ENCODE results near the gene TFCP2L1.
A peak's percentile ranks its signal among the peaks of the same experiment; 100 is the strongest.

TFCP2L1 gene

DNA sequence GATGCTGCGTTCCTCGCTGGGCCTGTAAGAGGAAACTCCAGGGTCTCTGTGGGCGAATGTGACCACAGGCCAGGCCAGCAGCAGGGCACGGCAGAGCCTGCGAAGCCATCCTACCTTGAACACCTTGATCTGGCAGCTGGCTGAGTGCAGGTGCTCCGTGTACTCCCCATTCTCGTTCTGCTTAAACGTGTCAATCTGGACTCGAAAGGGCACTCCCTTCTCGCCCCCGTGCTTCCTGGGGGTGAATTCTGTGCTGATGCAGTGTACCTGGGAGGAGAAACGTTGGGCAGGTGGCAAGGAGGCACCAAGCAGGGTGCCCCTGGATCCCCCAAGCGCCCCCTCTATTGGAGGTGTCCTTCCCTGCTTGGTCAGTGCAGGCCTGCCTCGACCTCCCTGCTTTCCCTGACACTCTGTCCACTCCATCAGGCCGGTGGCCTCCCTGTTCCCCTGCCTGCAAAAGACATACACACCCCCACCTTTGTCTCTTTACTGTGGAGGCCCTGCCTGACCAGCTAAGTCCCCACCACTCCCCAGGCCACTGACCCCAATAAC lies 38.2 kb downstream of the TFCP2L1 start:
- no peak for TF ChIP-seq CTCF (IDR thresholded peaks at IDR 0.05)
- Histone ChIP-seq H3K27ac (no peak overlapping the region), H3K4me3 (no peak overlapping the region), H3K27me3 (peaks cover 0 to 6% of the 10 kb centered on the region in 2 donors), H3K36me3 (peaks cover 0 to 27% (median 0%) of the 10 kb centered on the region in 3 donors), H3K4me1 (no peaks in the 10 kb centered on the region), H3K9me3 (no peaks in the 10 kb centered on the region)
- peak in 1 of 2 donors; percentile 49 for DNase-seq
- intact Hi-C loops (cut with DNase I; ENCODE audit: low total_unique reads): no loop called here

GRCh38 chr2:121245913-121246312 lies 39.1 kb downstream of the TFCP2L1 start:
- no peaks in the 10 kb centered on the region for H3K9me3 ChIP-seq
- TF ChIP-seq CTCF (IDR thresholded peaks at IDR 0.05): no peak
- H3K36me3 ChIP-seq: peaks cover 0 to 27% (median 0%) of the 10 kb centered on the region in 3 donors
- no peaks in the 10 kb centered on the region for H3K4me1 ChIP-seq
- H3K4me3 ChIP-seq: no peak overlapping the region
- H3K27ac ChIP-seq: no peak overlapping the region
- intact Hi-C loops (cut with DNase I; ENCODE audit: low total_unique reads): no loop called here
- peaks cover 0 to 6% of the 10 kb centered on the region in 2 donors for H3K27me3 ChIP-seq
- DNase-seq: peak in 1 of 2 donors; percentile 41

DNA sequence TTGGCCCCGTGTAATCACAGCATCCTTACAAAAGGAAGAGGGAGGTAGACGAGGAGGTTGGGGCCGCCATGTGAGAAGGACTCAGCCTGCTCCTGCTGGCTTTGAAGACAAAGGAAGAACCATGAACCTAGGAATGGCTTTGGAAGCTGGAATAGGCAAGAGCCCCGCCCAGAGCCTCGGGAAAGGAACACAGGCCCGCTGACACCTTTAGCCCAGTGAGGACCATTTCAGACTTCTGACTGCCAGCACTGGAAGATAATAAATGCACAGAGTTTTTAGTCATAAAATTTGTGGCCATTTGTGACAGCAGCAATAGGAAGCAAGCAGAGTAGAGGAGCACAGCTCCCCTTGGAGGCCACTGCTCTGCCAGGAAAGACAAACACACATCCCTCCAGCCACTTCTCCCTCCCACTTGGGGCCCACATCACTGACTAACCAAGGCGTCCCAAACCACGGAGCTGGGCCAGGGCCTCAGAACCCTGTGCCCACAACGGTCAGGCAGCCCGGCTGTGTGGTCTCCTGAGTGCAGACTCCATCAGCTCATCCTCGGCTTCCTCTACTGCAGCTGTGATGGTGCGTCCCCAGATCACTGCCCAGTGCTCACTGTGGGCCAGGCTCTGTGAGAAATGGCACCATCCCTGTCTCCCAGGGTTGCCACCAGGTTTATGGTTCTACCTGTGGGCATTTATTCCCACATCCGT lies 39.7 kb downstream of the TFCP2L1 start:
- intact Hi-C loops (cut with DNase I; ENCODE audit: low total_unique reads): no loop called here
- Histone ChIP-seq H3K9me3 (no peaks in the 10 kb centered on the region), H3K36me3 (peaks cover 0 to 27% (median 0%) of the 10 kb centered on the region in 3 donors), H3K27me3 (peaks cover 0 to 6% of the 10 kb centered on the region in 2 donors), H3K4me3 (no peak overlapping the region), H3K4me1 (no peaks in the 10 kb centered on the region), H3K27ac (no peak overlapping the region)
- TF ChIP-seq CTCF (IDR thresholded peaks at IDR 0.05): no peak
- DNase-seq: peak in 1 of 2 donors; percentile 42

GRCh38 chr2:121244616-121245015 lies 40.4 kb downstream of the TFCP2L1 start:
- no peak for TF ChIP-seq CTCF (IDR thresholded peaks at IDR 0.05)
- Histone ChIP-seq H3K4me1 (no peaks in the 10 kb centered on the region), H3K27ac (no peak overlapping the region), H3K36me3 (peaks cover 0 to 32% (median 0%) of the 10 kb centered on the region in 3 donors), H3K4me3 (no peak overlapping the region), H3K27me3 (peaks cover 0 to 6% of the 10 kb centered on the region in 2 donors), H3K9me3 (no peaks in the 10 kb centered on the region)
- DNase-seq: peak in 1 of 2 donors; percentile 29
- intact Hi-C loops (cut with DNase I; ENCODE audit: low total_unique reads): no loop called here

DNA sequence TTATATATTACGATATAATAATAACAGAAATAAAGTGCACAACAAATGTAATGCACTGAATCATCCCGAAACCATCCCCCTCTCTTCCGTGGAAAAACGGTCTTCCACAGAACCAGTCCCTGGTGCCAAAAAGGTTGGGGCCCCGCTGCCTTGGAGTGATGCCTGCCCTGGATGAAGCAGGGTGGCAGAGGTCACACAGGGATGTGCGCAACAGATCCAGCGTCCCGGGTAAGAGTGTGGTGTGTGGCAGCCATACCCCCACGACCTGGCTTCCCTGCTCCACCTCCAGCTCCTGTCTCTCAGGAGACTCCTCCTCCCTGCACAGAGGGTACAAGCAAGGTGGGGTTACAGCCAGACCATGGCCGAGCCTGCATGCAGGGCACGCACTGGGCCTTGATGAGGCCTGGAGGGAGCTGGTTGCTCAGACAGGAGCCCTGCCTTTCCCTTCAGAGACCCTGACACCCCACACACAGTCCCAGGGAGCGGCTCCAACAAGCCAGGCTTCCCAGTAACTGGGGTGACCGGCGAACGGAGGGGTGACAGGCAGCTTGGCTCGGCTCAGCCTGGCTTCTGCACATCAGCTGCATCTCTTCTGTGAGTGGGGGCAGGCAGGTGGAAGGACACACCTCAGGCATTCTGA lies 41.1 kb downstream of the TFCP2L1 start:
- DNase-seq: peak in 1 of 2 donors; percentile 54

More for the DNA sequence above, 41.1 kb downstream of the TFCP2L1 start:
- no peak overlapping the region for H3K27ac ChIP-seq
- H3K27me3 ChIP-seq: peaks cover 0 to 8% of the 10 kb centered on the region in 2 donors
- no peaks in the 10 kb centered on the region for H3K9me3 ChIP-seq
- no peak for TF ChIP-seq CTCF (IDR thresholded peaks at IDR 0.05)
- no peak overlapping the region for H3K4me3 ChIP-seq
- peaks cover 0 to 37% (median 0%) of the 10 kb centered on the region in 3 donors for H3K36me3 ChIP-seq
- intact Hi-C loops (cut with DNase I; ENCODE audit: low total_unique reads): no loop called here
- no peaks in the 10 kb centered on the region for H3K4me1 ChIP-seq

All from tibial artery (tissue), 4 donors.